Natural killer cell (primary cell): ENCODE results near the gene PDE4B. TPM values are rescaled to one million over a fixed set of nuclear protein-coding genes. Genes with fewer than 3 reads are reported as not detected.

ENCODE experiments used
- ATAC-seq, 3 donors: fragments of 150-1000 bp in 2 of 3; fragments of 200-7000 bp in 1 of 3; cut with Tn5 transposase; 1 replicate in 1 of 3; 2 replicates in 2 of 3; pipeline ENCODE4 v1.10.0; 2021; ENCODE audit warnings: mild to moderate bottlenecking in 2 of 3, moderate library complexity in 2 of 3
- DNase-seq, 2 donors: peaks; one replicate each; pipeline versions ENCODE4 v3.0.0 to v3.0.0-alpha.2; 2013 to 2021; ENCODE audit warnings: mixed read lengths in 1 of 2
- H3K27ac ChIP-seq: one replicate; pipeline ENCODE4 v1.5.1; 2013; ENCODE audit warnings: mild to moderate bottlenecking, low read length
- H3K27me3 ChIP-seq: one replicate; pipeline ENCODE4 v1.6.1; 2013; ENCODE audit warnings: low read length; ENCODE audit not compliant: control insufficient read depth, insufficient read depth
- H3K36me3 ChIP-seq: one replicate; pipeline ENCODE4 v1.6.1; 2013; ENCODE audit warnings: low read length; ENCODE audit not compliant: control insufficient read depth, insufficient read depth
- H3K4me1 ChIP-seq: one replicate; pipeline ENCODE4 v1.6.1; 2013; ENCODE audit warnings: low read length; ENCODE audit not compliant: control insufficient read depth, insufficient read depth
- H3K4me3 ChIP-seq: one replicate; pipeline ENCODE4 v1.5.1; 2013; ENCODE audit warnings: low read length
- H3K9me3 ChIP-seq: one replicate; pipeline ENCODE4 v1.6.1; 2013; ENCODE audit warnings: low read length; ENCODE audit not compliant: control insufficient read depth, insufficient read depth
- H3K27ac Mint-ChIP-seq, 2 donors: one replicate each; pipeline ENCODE4 v1.8.0; 2022; ENCODE audit warnings: mild to moderate bottlenecking in 2 of 2, mixed read lengths in 2 of 2, moderate library complexity in 1 of 2
- H3K27me3 Mint-ChIP-seq, 2 donors: one replicate each; pipeline ENCODE4 v1.8.0; 2022; ENCODE audit warnings: low read depth in 2 of 2, mixed read lengths in 2 of 2
- H3K36me3 Mint-ChIP-seq: one replicate; pipeline ENCODE4 v1.8.0; 2022; ENCODE audit warnings: mixed read lengths
- H3K4me1 Mint-ChIP-seq, 2 donors: one replicate each; pipeline ENCODE4 v1.8.0; 2022; ENCODE audit warnings: mixed read lengths in 2 of 2
- H3K4me3 Mint-ChIP-seq: one replicate; pipeline ENCODE4 v1.8.0; 2022; ENCODE audit warnings: mild to moderate bottlenecking, moderate library complexity, mixed read lengths
- H3K9me3 Mint-ChIP-seq, 2 donors: one replicate each; pipeline ENCODE4 v1.8.0; 2022; ENCODE audit warnings: mixed read lengths in 2 of 2
- WGBS: methylation state at CpG from one replicate; pipeline ENCODE4 v1.1.7; 2013; ENCODE audit warnings: missing lambda C conversion rate; ENCODE audit not compliant: insufficient coverage; 5-methylcytosine and 5-hydroxymethylcytosine counted together
- intact Hi-C: fragments of 100-400 bp; cut with micrococcal nuclease; formaldehyde crosslinking; loops from one replicate; pipeline ENCODE4 v1.14.2; 2022
- total RNA-seq, 4 donors: library from RNA; stranded (reverse); fragments of 120-200 nt in 1 of 4; gene quantifications; one replicate each; pipeline versions ENCODE4 v1.2.3 to v1.2.4, GENCODE V29; 2013 to 2022
- TF ChIP-seq, protein P1 (sequence below): fragments of 200-600 bp; IDR thresholded peaks from one replicate; pipeline ENCODE4 v1.8.0; 2022; ENCODE audit warnings: antibody characterized with exemption

The PDE4B gene
- total RNA-seq, 3 donors from 2014 or later (not counting 1 experiment from before 2014, with no cell fraction given), result 18.0 to 42.4 (median 25.5) TPM

- H3K36me3 Mint-ChIP-seq, result no peaks in the 10 kb centered on the region
- no peak overlapping the region for H3K4me3 ChIP-seq
- H3K27ac Mint-ChIP-seq, result no peak overlapping the region
- TF ChIP-seq, protein P1, sequence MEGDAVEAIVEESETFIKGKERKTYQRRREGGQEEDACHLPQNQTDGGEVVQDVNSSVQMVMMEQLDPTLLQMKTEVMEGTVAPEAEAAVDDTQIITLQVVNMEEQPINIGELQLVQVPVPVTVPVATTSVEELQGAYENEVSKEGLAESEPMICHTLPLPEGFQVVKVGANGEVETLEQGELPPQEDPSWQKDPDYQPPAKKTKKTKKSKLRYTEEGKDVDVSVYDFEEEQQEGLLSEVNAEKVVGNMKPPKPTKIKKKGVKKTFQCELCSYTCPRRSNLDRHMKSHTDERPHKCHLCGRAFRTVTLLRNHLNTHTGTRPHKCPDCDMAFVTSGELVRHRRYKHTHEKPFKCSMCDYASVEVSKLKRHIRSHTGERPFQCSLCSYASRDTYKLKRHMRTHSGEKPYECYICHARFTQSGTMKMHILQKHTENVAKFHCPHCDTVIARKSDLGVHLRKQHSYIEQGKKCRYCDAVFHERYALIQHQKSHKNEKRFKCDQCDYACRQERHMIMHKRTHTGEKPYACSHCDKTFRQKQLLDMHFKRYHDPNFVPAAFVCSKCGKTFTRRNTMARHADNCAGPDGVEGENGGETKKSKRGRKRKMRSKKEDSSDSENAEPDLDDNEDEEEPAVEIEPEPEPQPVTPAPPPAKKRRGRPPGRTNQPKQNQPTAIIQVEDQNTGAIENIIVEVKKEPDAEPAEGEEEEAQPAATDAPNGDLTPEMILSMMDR, result no peak
- H3K27me3 ChIP-seq, result no peaks in the 10 kb centered on the region
- no peak overlapping the region for H3K27ac ChIP-seq
- no peaks in the 10 kb centered on the region for H3K4me1 ChIP-seq
- no peaks in the 10 kb centered on the region for H3K4me1 Mint-ChIP-seq
- H3K36me3 ChIP-seq, result no peaks in the 10 kb centered on the region
- no peak for ATAC-seq
- no peak overlapping the region for H3K4me3 Mint-ChIP-seq
- intact Hi-C loops, result no loop called here
- 60% methylated on average over 2 of the region's 4 CpGs for WGBS
- H3K9me3 Mint-ChIP-seq, result peaks cover 0 to 2% of the 10 kb centered on the region in 2 donors
- no peak for DNase-seq
- peaks cover 0 to 7% of the 10 kb centered on the region in 2 donors for H3K27me3 Mint-ChIP-seq
- H3K9me3 ChIP-seq, result no peaks in the 10 kb centered on the region
These were observed 277.5 kb downstream of the PDE4B start for GRCh38 chr1:66069976-66070876.

GRCh38 chr1:66073388-66073787 lies 280.7 kb downstream of the PDE4B start:
- DNase-seq (no peak), ATAC-seq (no peak)
- H3K27me3 ChIP-seq, result no peaks in the 10 kb centered on the region
- WGBS, result 83% methylated on average over 1 of the region's 2 CpGs
- intact Hi-C loops, result no loop called here
- H3K36me3 ChIP-seq, result no peaks in the 10 kb centered on the region
- Mint-ChIP-seq H3K4me1 (no peaks in the 10 kb centered on the region), H3K27ac (no peak overlapping the region), H3K36me3 (no peaks in the 10 kb centered on the region), H3K27me3 (peaks cover 0 to 7% of the 10 kb centered on the region in 2 donors), H3K9me3 (peaks cover 0 to 2% of the 10 kb centered on the region in 2 donors), H3K4me3 (no peak overlapping the region)
- H3K4me3 ChIP-seq, result no peak overlapping the region
- TF ChIP-seq, protein P1, result no peak
- H3K4me1 ChIP-seq, result no peaks in the 10 kb centered on the region
- no peaks in the 10 kb centered on the region for H3K9me3 ChIP-seq
- H3K27ac ChIP-seq, result no peak overlapping the region

GRCh38 chr1:66074147-66074546 lies 281.5 kb downstream of the PDE4B start:
- Mint-ChIP-seq H3K9me3 (peaks cover 0 to 2% of the 10 kb centered on the region in 2 donors), H3K27me3 (peaks cover under 1 to 8% of the 10 kb centered on the region in 2 donors), H3K4me1 (no peaks in the 10 kb centered on the region), H3K4me3 (no peak overlapping the region), H3K27ac (no peak overlapping the region), H3K36me3 (no peaks in the 10 kb centered on the region)
- TF ChIP-seq, protein P1, result no peak
- intact Hi-C loops, result no loop called here
- H3K4me3 ChIP-seq, result no peak overlapping the region
- 83% methylated on average over 2 of the region's 2 CpGs for WGBS
- no peaks in the 10 kb centered on the region for H3K36me3 ChIP-seq
- H3K27me3 ChIP-seq, result no peaks in the 10 kb centered on the region
- H3K27ac ChIP-seq, result no peak overlapping the region
- DNase-seq, result no peak
- no peaks in the 10 kb centered on the region for H3K9me3 ChIP-seq
- no peaks in the 10 kb centered on the region for H3K4me1 ChIP-seq
- no peak for ATAC-seq
